ENCODE data around the gene PCSK6.

Gene PCSK6

DNA sequence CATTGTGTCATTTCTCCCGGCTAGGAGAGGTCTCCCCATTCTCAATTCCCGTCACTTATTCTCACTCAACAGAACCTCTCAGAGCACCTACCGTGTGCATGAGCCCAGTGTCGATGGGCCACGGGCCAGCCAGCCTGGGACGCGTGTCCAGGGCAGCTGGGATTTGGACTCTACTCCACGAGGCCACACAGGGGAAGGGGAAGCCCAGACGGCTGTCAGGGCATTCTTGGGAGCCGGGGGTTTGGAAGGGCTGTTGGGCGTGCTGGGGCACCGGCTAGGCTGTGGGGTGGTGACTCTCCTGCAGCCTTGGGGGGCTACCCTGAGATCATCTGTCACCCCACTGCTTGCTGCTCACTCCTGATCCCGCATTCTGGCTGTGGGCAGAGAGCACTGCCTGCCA lies 41.7 kb upstream of the PCSK6 start:
- no peaks in the 10 kb centered on the region for H3K36me3 ChIP-seq (replicated peaks)
- H3K27me3 ChIP-seq (replicated peaks) = no peaks in the 10 kb centered on the region
- no peak for DNase-seq
- no peak overlapping the region for H3K4me3 ChIP-seq (ENCODE audit: low read depth, low read length)
- in situ Hi-C loops (cut with HindIII; ENCODE audit: low pct_ligation_motif_present, low sequenced_read_pairs) = no loop called here
- no peak for TF ChIP-seq CTCF (IDR thresholded peaks at IDR 0.05; ENCODE audit: low read depth, low read length, missing control alignments)
- H3K27ac ChIP-seq = no peak overlapping the region

GRCh38 chr15:101530224-101530958 lies 40.9 kb upstream of the PCSK6 start:
- no peak for DNase-seq
- H3K4me3 ChIP-seq (ENCODE audit: low read depth, low read length) = no peak overlapping the region
- H3K36me3 ChIP-seq (replicated peaks) = no peaks in the 10 kb centered on the region
- no peaks in the 10 kb centered on the region for H3K27me3 ChIP-seq (replicated peaks)
- no peak overlapping the region for H3K27ac ChIP-seq
- TF ChIP-seq CTCF (IDR thresholded peaks at IDR 0.05; ENCODE audit: low read depth, low read length, missing control alignments) = no peak
- in situ Hi-C loops (cut with HindIII; ENCODE audit: low pct_ligation_motif_present, low sequenced_read_pairs) = no loop called here

GRCh38 chr15:101528917-101529299 lies 39.4 kb upstream of the PCSK6 start:
- H3K27ac ChIP-seq = no peak overlapping the region
- in situ Hi-C loops (cut with HindIII; ENCODE audit: low pct_ligation_motif_present, low sequenced_read_pairs) = no loop called here
- H3K36me3 ChIP-seq (replicated peaks) = no peaks in the 10 kb centered on the region
- no peak for TF ChIP-seq CTCF (IDR thresholded peaks at IDR 0.05; ENCODE audit: low read depth, low read length, missing control alignments)
- H3K27me3 ChIP-seq (replicated peaks) = no peaks in the 10 kb centered on the region
- no peak overlapping the region for H3K4me3 ChIP-seq (ENCODE audit: low read depth, low read length)
- no peak for DNase-seq

DNA sequence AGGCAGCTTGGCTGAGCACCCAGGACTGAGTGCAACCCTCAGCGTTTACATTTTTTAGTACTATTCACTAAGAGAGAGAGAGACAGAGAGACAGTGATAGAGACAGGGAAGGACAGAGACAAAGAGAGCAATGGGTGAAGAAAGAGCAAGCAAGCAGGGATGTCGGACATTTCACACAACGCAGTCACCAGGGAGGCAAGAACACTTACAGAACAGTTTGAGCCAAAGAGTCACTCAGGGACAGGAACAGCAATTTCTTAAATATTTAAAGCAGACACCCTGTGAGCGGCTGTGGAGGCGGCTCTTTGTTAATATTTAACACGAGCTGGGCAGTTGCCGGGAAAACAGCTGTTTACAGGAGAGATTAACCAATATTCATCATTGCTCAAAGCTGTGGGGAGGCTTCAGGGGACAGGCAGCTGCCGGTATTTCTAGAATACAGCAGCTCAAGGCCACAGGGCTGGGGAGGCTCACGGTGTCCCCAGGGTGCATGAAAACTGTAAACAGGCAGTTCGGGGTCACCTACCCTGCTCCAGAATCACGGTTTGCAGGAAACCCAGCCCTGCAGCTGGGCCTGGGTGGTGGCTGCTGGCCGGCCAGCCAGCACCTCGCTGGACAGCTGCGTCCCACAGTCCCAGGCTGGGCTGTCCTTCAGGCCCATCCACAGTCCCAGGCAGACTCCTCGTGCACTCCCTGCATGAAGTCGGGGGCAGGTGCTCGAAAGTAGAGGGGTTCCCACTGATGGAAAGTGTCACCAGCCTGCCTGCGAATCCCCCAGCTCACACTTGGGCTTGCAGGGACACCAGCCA lies 38.8 kb upstream of the PCSK6 start:
- H3K36me3 ChIP-seq (replicated peaks) = no peaks in the 10 kb centered on the region
- no peaks in the 10 kb centered on the region for H3K27me3 ChIP-seq (replicated peaks)
- no peak overlapping the region for H3K27ac ChIP-seq
- TF ChIP-seq CTCF (IDR thresholded peaks at IDR 0.05; ENCODE audit: low read depth, low read length, missing control alignments) = no peak
- no peak for DNase-seq
- in situ Hi-C loops (cut with HindIII; ENCODE audit: low pct_ligation_motif_present, low sequenced_read_pairs) = no loop called here
- H3K4me3 ChIP-seq (ENCODE audit: low read depth, low read length) = no peak overlapping the region

DNA sequence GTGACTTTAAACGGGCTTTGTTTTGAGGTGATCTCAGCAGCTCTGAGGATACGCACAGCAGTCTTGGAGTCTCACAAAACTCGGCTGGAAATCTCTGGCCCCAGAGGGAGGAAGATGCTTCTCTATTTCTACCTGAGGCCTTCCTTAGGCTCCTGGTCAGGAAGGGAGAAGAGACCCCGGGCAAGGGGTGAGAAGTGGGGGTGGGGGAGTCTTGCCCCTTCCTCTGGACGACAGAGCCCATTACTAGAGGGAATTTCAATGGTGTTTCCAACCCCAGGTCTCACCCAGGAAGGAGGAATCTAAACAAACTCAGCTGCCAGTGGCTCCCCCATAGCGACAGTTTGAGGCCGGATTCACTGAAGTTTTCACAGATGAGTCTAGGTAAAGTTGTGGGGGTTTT lies 37.4 kb upstream of the PCSK6 start:
- no peak for DNase-seq
- no peaks in the 10 kb centered on the region for H3K27me3 ChIP-seq (replicated peaks)
- H3K4me3 ChIP-seq (ENCODE audit: low read depth, low read length) = no peak overlapping the region
- in situ Hi-C loops (cut with HindIII; ENCODE audit: low pct_ligation_motif_present, low sequenced_read_pairs) = no loop called here
- no peak overlapping the region for H3K27ac ChIP-seq
- no peak for TF ChIP-seq CTCF (IDR thresholded peaks at IDR 0.05; ENCODE audit: low read depth, low read length, missing control alignments)
- no peaks in the 10 kb centered on the region for H3K36me3 ChIP-seq (replicated peaks)

Measured in brain microvascular endothelial cell (primary cell).